Measurements from ENCODE around the gene LRSAM1.
"Not testable (repeated sequence)": the region's sequence is repeated elsewhere in the genome, so short reads cannot be mapped to it uniquely, and the experiment has no call there.

LRSAM1 gene

GRCh38 chr9:127458921-127459320 lies 7.6 kb downstream of the LRSAM1 start:
- Histone ChIP-seq H2AFZ (ENCODE audit: low read length) (no peak overlapping the region), H3K9ac (ENCODE audit: low read length) (no peak overlapping the region), H3F3A (ENCODE audit: insufficient read depth, low read length) (no peaks in the 10 kb centered on the region), H4K20me1 (ENCODE audit: insufficient read depth, low read length) (no peaks in the 10 kb centered on the region), H3K27ac (ENCODE audit: low read length) (no peak overlapping the region), H3K4me1 (ENCODE audit: low read length) (no peaks in the 10 kb centered on the region), H3K27me3 (replicated peaks; ENCODE audit: insufficient read depth, low read length) (no peaks in the 10 kb centered on the region), H3K4me2 (ENCODE audit: low read depth, low read length) (no peak overlapping the region), H3K9me3 (replicated peaks; ENCODE audit: insufficient read depth, low read length) (no peaks in the 10 kb centered on the region), H3K9me2 (replicated peaks; ENCODE audit: insufficient read depth, low read length) (no peaks in the 10 kb centered on the region), H3K79me2 (ENCODE audit: low read length) (no peaks in the 10 kb centered on the region), H3K36me3 (replicated peaks; ENCODE audit: insufficient read depth, low read length) (no peaks in the 10 kb centered on the region), H3K4me3 (ENCODE audit: low read length) (no peak overlapping the region)
- DNase-seq, result no peak
- TF ChIP-seq CTCF (IDR thresholded peaks at IDR 0.05; ENCODE audit: low read length) (no peak), EZH2phosphoT487 (IDR thresholded peaks at IDR 0.05; ENCODE audit: low read length) (no peak), EZH2 (optimal IDR thresholded peaks at IDR 0.05; ENCODE audit: low read depth, low read length) (no peak)

GRCh38 chr9:127463382-127463781 lies 12.1 kb downstream of the LRSAM1 start:
- no peak for TF ChIP-seq EZH2 (optimal IDR thresholded peaks at IDR 0.05; ENCODE audit: low read depth, low read length)
- TF ChIP-seq EZH2phosphoT487 (IDR thresholded peaks at IDR 0.05; ENCODE audit: low read length), result no peak
- no peak for TF ChIP-seq CTCF (IDR thresholded peaks at IDR 0.05; ENCODE audit: low read length)
- Histone ChIP-seq H3K27me3 (replicated peaks; ENCODE audit: insufficient read depth, low read length) (no peaks in the 10 kb centered on the region), H3K79me2 (ENCODE audit: low read length) (no peaks in the 10 kb centered on the region), H4K20me1 (ENCODE audit: insufficient read depth, low read length) (no peaks in the 10 kb centered on the region), H3K4me3 (ENCODE audit: low read length) (no peak overlapping the region), H3K27ac (ENCODE audit: low read length) (no peak overlapping the region), H3K9me3 (replicated peaks; ENCODE audit: insufficient read depth, low read length) (no peaks in the 10 kb centered on the region), H3F3A (ENCODE audit: insufficient read depth, low read length) (no peaks in the 10 kb centered on the region), H3K4me2 (ENCODE audit: low read depth, low read length) (no peak overlapping the region), H3K36me3 (replicated peaks; ENCODE audit: insufficient read depth, low read length) (no peaks in the 10 kb centered on the region), H3K9me2 (replicated peaks; ENCODE audit: insufficient read depth, low read length) (no peaks in the 10 kb centered on the region), H3K4me1 (ENCODE audit: low read length) (no peaks in the 10 kb centered on the region), H3K9ac (ENCODE audit: low read length) (no peak overlapping the region), H2AFZ (ENCODE audit: low read length) (no peak overlapping the region)
- DNase-seq, result no peak

GRCh38 chr9:127463911-127464310 lies 12.6 kb downstream of the LRSAM1 start:
- Histone ChIP-seq H3K79me2 (ENCODE audit: low read length) (no peaks in the 10 kb centered on the region), H3K9ac (ENCODE audit: low read length) (no peak overlapping the region), H3F3A (ENCODE audit: insufficient read depth, low read length) (no peaks in the 10 kb centered on the region), H3K27ac (ENCODE audit: low read length) (no peak overlapping the region), H3K9me3 (replicated peaks; ENCODE audit: insufficient read depth, low read length) (no peaks in the 10 kb centered on the region), H4K20me1 (ENCODE audit: insufficient read depth, low read length) (no peaks in the 10 kb centered on the region), H2AFZ (ENCODE audit: low read length) (no peak overlapping the region), H3K9me2 (replicated peaks; ENCODE audit: insufficient read depth, low read length) (no peaks in the 10 kb centered on the region), H3K4me1 (ENCODE audit: low read length) (no peaks in the 10 kb centered on the region), H3K4me3 (ENCODE audit: low read length) (no peak overlapping the region), H3K4me2 (ENCODE audit: low read depth, low read length) (no peak overlapping the region), H3K27me3 (replicated peaks; ENCODE audit: insufficient read depth, low read length) (no peaks in the 10 kb centered on the region), H3K36me3 (replicated peaks; ENCODE audit: insufficient read depth, low read length) (no peaks in the 10 kb centered on the region)
- DNase-seq, result no peak
- no peak for TF ChIP-seq EZH2phosphoT487 (IDR thresholded peaks at IDR 0.05; ENCODE audit: low read length)
- no peak for TF ChIP-seq EZH2 (optimal IDR thresholded peaks at IDR 0.05; ENCODE audit: low read depth, low read length)
- no peak for TF ChIP-seq CTCF (IDR thresholded peaks at IDR 0.05; ENCODE audit: low read length)

GRCh38 chr9:127466407-127466917 lies 15.2 kb downstream of the LRSAM1 start:
- not testable (repeated sequence) for H2AFZ ChIP-seq (ENCODE audit: low read length); H3K79me2 ChIP-seq (ENCODE audit: low read length); H3K4me3 ChIP-seq (ENCODE audit: low read length); H3K4me1 ChIP-seq (ENCODE audit: low read length); H3K27ac ChIP-seq (ENCODE audit: low read length); H3K27me3 ChIP-seq (replicated peaks; ENCODE audit: insufficient read depth, low read length); H3K9ac ChIP-seq (ENCODE audit: low read length); H3F3A ChIP-seq (ENCODE audit: insufficient read depth, low read length); H3K9me2 ChIP-seq (replicated peaks; ENCODE audit: insufficient read depth, low read length); H3K4me2 ChIP-seq (ENCODE audit: low read depth, low read length); H3K9me3 ChIP-seq (replicated peaks; ENCODE audit: insufficient read depth, low read length); H4K20me1 ChIP-seq (ENCODE audit: insufficient read depth, low read length); H3K36me3 ChIP-seq (replicated peaks; ENCODE audit: insufficient read depth, low read length); DNase-seq

Data from MM.1S (cell line).